GM12878 (cell line): ENCODE measurements around the gene BHLHA15. TPM values are rescaled to one million over a fixed set of nuclear protein-coding genes. Genes with fewer than 3 reads are reported as not detected.

Experiments
- ATAC-seq: fragments of 200-7000 bp; cut with Tn5 transposase; 3 replicates; pipeline ENCODE4 v1.9.1; 2020; ENCODE audit warnings: mild to moderate bottlenecking, moderate library complexity
- BruUV-seq: library from RNA; stranded (reverse); fragments of 400-500 nt; replicated peaks from 2 replicates; lab custom pipeline; 2021; lab: Mats Ljungman, UMichigan
- CTCF ChIA-PET: fragments of 300-600 bp; sonication (Branson Sonifier 250); formaldehyde crosslinking; extraction: SDS; loops from one replicate; lab custom pipeline; 2021; ENCODE audit warnings: inconsistent platforms; lab: Yijun Ruan, JAX
- POLR2A ChIA-PET: fragments of 350-600 bp; formaldehyde crosslinking; extraction: SDS; loops from one replicate; lab custom pipeline; 2021; ENCODE audit warnings: inconsistent platforms; lab: Charles Lee
- RAD21 ChIA-PET: fragments of 300-600 bp; sonication (Branson Sonifier 250); formaldehyde crosslinking; loops from one replicate; lab custom pipeline; 2023; ENCODE audit warnings: antibody characterized with exemption; ENCODE audit not compliant: unreplicated experiment; lab: Charles Lee
- SMC1A ChIA-PET: fragments of 300-600 bp; sonication (Branson Sonifier 250); formaldehyde crosslinking; loops from one replicate; lab custom pipeline; 2023; ENCODE audit not compliant: unreplicated experiment, uncharacterized antibody; lab: Charles Lee
- DNase-seq: peaks from one replicate; pipeline ENCODE4 v3.0.0-alpha.2; 2011; ENCODE audit warnings: low read depth, low spot score
- FAIRE-seq: peaks from 3 replicates; lab custom pipeline; 2011; peaks lifted over from hg19 to GRCh38; lab: Jason Lieb, UNC
- H2AFZ ChIP-seq: 2 replicates; pipeline ENCODE4 v1.6.0; 2011; ENCODE audit warnings: low read depth, low read length, control low read depth; ENCODE audit not compliant: control insufficient read depth
- H3K27ac ChIP-seq: 2 replicates; pipeline ENCODE4 v1.5.1; 2011; ENCODE audit warnings: control low read depth; ENCODE audit not compliant: control insufficient read depth, insufficient read depth
- H3K27me3 ChIP-seq, 2 experiments: replicated peaks in 1 of 2; 2 replicates each; pipeline versions ENCODE4 v1.6.0 to v1.6.1; 2011; ENCODE audit warnings: low read length in 1 of 2; ENCODE audit not compliant: control insufficient read depth in 2 of 2, insufficient read depth in 2 of 2
- H3K36me3 ChIP-seq, 2 experiments: 2 replicates each; pipeline ENCODE4 v1.5.1; 2011; ENCODE audit warnings: low read length in 1 of 2; ENCODE audit not compliant: control insufficient read depth in 2 of 2, insufficient read depth in 2 of 2
- H3K4me1 ChIP-seq: 2 replicates; pipeline ENCODE4 v1.6.1; 2011; ENCODE audit warnings: mild to moderate bottlenecking, low read length, moderate library complexity, mixed read lengths; ENCODE audit not compliant: control insufficient read depth, insufficient read depth
- H3K4me2 ChIP-seq: 2 replicates; pipeline ENCODE4 v1.6.0; 2011; ENCODE audit warnings: control low read depth; ENCODE audit not compliant: control insufficient read depth, insufficient read depth
- H3K4me3 ChIP-seq: fragments of 200-600 bp; sonication (generic); 2 replicates; pipeline ENCODE4 v1.5.1; 2016
- H3K79me2 ChIP-seq: 2 replicates; pipeline ENCODE4 v1.6.0; 2011; ENCODE audit warnings: low read length; ENCODE audit not compliant: control insufficient read depth, insufficient read depth
- H3K9ac ChIP-seq: 2 replicates; pipeline ENCODE4 v1.8.0; 2011; ENCODE audit warnings: low read length, control low read depth, mixed read lengths; ENCODE audit not compliant: control insufficient read depth, insufficient read depth
- H3K9me3 ChIP-seq: replicated peaks from 3 replicates; pipeline ENCODE4 v1.5.1; 2011; ENCODE audit warnings: mild to moderate bottlenecking, low read length; ENCODE audit not compliant: control insufficient read depth, insufficient read depth
- H4K20me1 ChIP-seq: 2 replicates; pipeline ENCODE4 v1.6.0; 2011; ENCODE audit not compliant: control insufficient read depth, insufficient read depth
- HDAC2 ChIP-seq: fragments of 200-600 bp; sonication (generic); IDR thresholded peaks from 2 replicates; pipeline ENCODE4 v1.6.1; 2017
- JUND ChIP-seq: IDR thresholded peaks from 2 replicates; pipeline ENCODE4 v1.6.1; 2012; ENCODE audit warnings: low read depth, mild to moderate bottlenecking, low read length, improper control_type of control experiment, moderate library complexity
- NFYA ChIP-seq: IDR thresholded peaks from 2 replicates; pipeline ENCODE4 v1.6.1; 2011; ENCODE audit warnings: low read depth, mild to moderate bottlenecking, low read length, improper control_type of control experiment, borderline replicate concordance
- PKNOX1 ChIP-seq: fragments of 450-650 bp; IDR thresholded peaks from 2 replicates; pipeline ENCODE4 v1.6.1; 2016; ENCODE audit warnings: mild to moderate bottlenecking
- SP1 ChIP-seq: IDR thresholded peaks from one replicate; pipeline ENCODE4 v1.6.1; 2011; ENCODE audit warnings: low read depth, low read length
- TBL1XR1 ChIP-seq: IDR thresholded peaks from 2 replicates; pipeline ENCODE4 v1.6.1; 2012; ENCODE audit warnings: low read depth, low read length, improper control_type of control experiment
- ZBED1 ChIP-seq: IDR thresholded peaks from 2 replicates; pipeline ENCODE4 v1.6.1; 2016; ENCODE audit warnings: borderline replicate concordance
- ZNF207 ChIP-seq: fragments of 450-650 bp; IDR thresholded peaks from 2 replicates; pipeline ENCODE4 v1.6.1; 2014; ENCODE audit warnings: antibody characterized with exemption, mild to moderate bottlenecking, borderline replicate concordance
- WGBS: methylation state at CpG from one replicate; pipeline ENCODE4 v1.1.6; 2016; ENCODE audit warnings: low lambda C conversion rate; ENCODE audit not compliant: insufficient replicate concordance, insufficient coverage; ENCODE audit errors: missing lambda C conversion rate; 5-methylcytosine and 5-hydroxymethylcytosine counted together
- in situ Hi-C: fragments of 300-500 bp; cut with MboI; formaldehyde crosslinking; loops from 9 replicates; pipeline ENCODE4 v1.14.3; 2018; ENCODE audit warnings: mixed read lengths
- intact Hi-C: fragments of 100-400 bp; cut with micrococcal nuclease; formaldehyde crosslinking; loops from one replicate; pipeline ENCODE4 v1.14.2; 2022; ENCODE audit not compliant: unreplicated experiment
- polyA plus RNA-seq, 11 experiments: library from polyadenylated mRNA; depleted of rRNA in 4 of 11; unstranded in 6 of 11; stranded (reverse) in 5 of 11; fragments of >200 nt; fragmentation: Nextera tagmentation in 4 of 11; fragmentation: Illumina TruSeq in 1 of 11; extraction: Ambion mirVana in 4 of 11; extraction: Trizol in 1 of 11; gene quantifications; 1 replicate in 1 of 11; 2 replicates in 10 of 11; pipeline versions ENCODE4 v1.2.1 to v1.2.3, GENCODE V29; 2011 to 2016; ENCODE audit warnings: inconsistent platforms in 2 of 11, missing spikeins in 2 of 11, low read depth in 1 of 11
- total RNA-seq, 4 experiments: library from RNA; depleted of rRNA in 3 of 4; stranded (reverse); fragments of >200 nt in 3 of 4; fragmentation: Illumina TruSeq in 1 of 4; extraction: Trizol in 1 of 4; gene quantifications; 2 replicates each; pipeline versions ENCODE4 v1.2.1 to v1.2.3, GENCODE V29; 2013 to 2021
- TF ChIP-seq, protein P1 (sequence below): fragments of 150-350 bp; IDR thresholded peaks from 2 replicates; pipeline ENCODE4 v1.6.1; 2014; ENCODE audit warnings: mild to moderate bottlenecking, low read depth, low read length

Gene BHLHA15
- total and polyA plus RNA-seq, 10 of the 15 experiments (the other 5 are each of a cell fraction or from before 2014, with no cell fraction given) = 0.54 to 4.2 (median 2.5) TPM; not detected in 4

DNA sequence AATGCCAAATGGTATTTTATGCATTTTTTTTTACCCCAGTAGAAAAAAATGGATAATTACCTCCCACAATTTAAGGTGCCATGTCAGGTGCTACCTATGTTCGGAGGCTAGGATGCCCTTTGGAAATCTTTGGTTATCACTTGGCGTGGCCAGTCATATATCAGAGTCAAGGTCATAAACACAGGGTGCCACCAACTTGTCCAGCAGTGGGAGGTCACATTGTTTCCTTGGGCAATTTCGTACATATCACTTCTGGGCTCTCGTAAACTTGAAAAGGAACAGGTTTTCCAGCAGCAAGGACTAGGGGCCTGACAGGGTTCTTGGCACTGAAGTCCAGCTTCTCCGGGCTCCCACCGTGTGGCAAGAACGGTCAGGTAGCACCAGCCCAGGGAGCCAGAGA lies 48.0 kb upstream of the BHLHA15 start (continued):
- TF ChIP-seq, protein P1, sequence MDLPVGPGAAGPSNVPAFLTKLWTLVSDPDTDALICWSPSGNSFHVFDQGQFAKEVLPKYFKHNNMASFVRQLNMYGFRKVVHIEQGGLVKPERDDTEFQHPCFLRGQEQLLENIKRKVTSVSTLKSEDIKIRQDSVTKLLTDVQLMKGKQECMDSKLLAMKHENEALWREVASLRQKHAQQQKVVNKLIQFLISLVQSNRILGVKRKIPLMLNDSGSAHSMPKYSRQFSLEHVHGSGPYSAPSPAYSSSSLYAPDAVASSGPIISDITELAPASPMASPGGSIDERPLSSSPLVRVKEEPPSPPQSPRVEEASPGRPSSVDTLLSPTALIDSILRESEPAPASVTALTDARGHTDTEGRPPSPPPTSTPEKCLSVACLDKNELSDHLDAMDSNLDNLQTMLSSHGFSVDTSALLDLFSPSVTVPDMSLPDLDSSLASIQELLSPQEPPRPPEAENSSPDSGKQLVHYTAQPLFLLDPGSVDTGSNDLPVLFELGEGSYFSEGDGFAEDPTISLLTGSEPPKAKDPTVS = no peak
- TF ChIP-seq HDAC2 (no peak), TBL1XR1 (no peak)

DNA sequence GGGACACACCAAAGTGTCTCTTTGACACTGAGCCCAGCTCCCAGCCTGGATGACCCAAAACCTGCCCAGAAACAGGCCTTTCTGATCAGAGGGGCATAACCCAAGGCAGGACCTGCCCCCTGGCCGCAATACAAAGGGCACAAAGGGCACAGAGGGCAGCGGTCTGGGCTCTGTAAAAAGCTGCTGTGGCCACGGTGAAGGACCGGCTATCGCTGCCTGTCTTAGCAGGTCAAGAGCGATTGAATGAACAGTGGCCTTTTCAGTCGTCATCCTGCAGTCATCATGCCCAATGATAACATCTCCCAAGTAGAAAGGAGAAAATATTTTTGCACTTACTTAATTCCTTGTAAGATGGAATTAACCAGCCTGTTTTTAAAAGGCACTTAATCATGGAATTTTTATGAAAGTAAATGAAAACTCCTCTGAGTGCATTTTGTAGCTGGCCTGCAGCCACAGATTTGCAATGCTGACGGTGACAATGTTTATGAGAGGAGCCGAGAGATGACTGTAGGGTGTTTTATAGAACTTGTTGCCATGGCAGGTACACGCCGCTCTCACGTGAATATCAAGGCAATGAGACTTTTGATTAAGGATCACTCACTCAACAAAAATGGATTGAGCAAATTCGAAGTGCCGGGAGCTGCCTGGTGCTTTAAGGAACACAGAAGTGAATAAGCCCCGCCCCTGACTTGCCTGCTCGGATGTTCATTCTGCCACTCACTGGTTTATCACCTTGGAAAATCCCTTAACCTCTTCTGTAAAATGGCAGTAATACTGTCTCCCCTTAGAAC lies 47.3 kb upstream of the BHLHA15 start:
- BruUV-seq = no TSS peak
- Histone ChIP-seq H3K4me2 (no peak overlapping the region), H3K36me3 (peaks cover 0 to 2% of the 10 kb centered on the region in 2 experiments; a peak in 1 of 4 replicates), H3K9me3 (no peaks in the 10 kb centered on the region), H4K20me1 (no peaks in the 10 kb centered on the region), H3K27ac (no peak overlapping the region), H3K4me3 (no peak overlapping the region), H3K79me2 (no peaks in the 10 kb centered on the region), H3K4me1 (no peaks in the 10 kb centered on the region), H3K27me3 (no peaks in the 10 kb centered on the region)
- ChIA-PET RAD21 (interaction anchor here (2.0 to 8.9 kb wide), 6 partner anchors 29 to 141 kb away, joined by 5 to 297 read pairs (median 16); partner anchors contain the start of gene LMTK2), CTCF (interaction anchor here (1.0 to 10.0 kb wide), 13 partner anchors 21 to 238 kb away, joined by 3 to 450 read pairs (median 5); partner anchors contain the start of gene LMTK2), POLR2A (no interaction called here), SMC1A (interaction anchor here (0.9 to 7.3 kb wide), 8 partner anchors 21 to 142 kb away, joined by 3 to 195 read pairs (median 6); partner anchors contain the start of gene LMTK2)
- no peak for FAIRE-seq
- intact Hi-C loops = no loop called here
- DNase-seq = no peak
- in situ Hi-C loops = loop anchor here (5.0 kb wide), 1 partner anchor 142 kb away; no protein-coding TSS in a partner anchor
- ATAC-seq = peak; percentile 46; the same call in 2 of the 3 replicates
- 94% methylated on average over 16 of the region's 16 CpGs for WGBS
- no peak for TF ChIP-seq JUND
- TF ChIP-seq, protein P1 = no peak
- no peak for TF ChIP-seq ZBED1
- no peak for TF ChIP-seq ZNF207
- peak; percentile 40; the same call in 1 of the 2 replicates for TF ChIP-seq PKNOX1
- no peak for TF ChIP-seq NFYA
- no peak for TF ChIP-seq SP1
- TF ChIP-seq, all 136 proteins: peak for 1
- Histone ChIP-seq H3K9ac (no peak overlapping the region), H2AFZ (no peak overlapping the region)
